Erythroblast (primary cell): ENCODE measurements around the gene SLC2A6.
"Not testable (repeated sequence)": the region's sequence is repeated elsewhere in the genome, so short reads cannot be mapped to it uniquely, and the experiment has no call there.

Experiments
- DNase-seq, 2 experiments: peaks; one replicate each; lab custom pipeline; 2025; lab: John Stamatoyannopoulos, UW
- GATA1 ChIP-seq: IDR thresholded peaks from 2 replicates; pipeline ENCODE4 v1.6.1; 2011; ENCODE audit warnings: low read depth, mild to moderate bottlenecking, control low read depth, low read length, moderate library complexity
- POLR2A ChIP-seq: IDR thresholded peaks from 2 replicates; pipeline ENCODE4 v1.6.1; 2011; ENCODE audit warnings: mild to moderate bottlenecking, low read length

The SLC2A6 gene

DNA sequence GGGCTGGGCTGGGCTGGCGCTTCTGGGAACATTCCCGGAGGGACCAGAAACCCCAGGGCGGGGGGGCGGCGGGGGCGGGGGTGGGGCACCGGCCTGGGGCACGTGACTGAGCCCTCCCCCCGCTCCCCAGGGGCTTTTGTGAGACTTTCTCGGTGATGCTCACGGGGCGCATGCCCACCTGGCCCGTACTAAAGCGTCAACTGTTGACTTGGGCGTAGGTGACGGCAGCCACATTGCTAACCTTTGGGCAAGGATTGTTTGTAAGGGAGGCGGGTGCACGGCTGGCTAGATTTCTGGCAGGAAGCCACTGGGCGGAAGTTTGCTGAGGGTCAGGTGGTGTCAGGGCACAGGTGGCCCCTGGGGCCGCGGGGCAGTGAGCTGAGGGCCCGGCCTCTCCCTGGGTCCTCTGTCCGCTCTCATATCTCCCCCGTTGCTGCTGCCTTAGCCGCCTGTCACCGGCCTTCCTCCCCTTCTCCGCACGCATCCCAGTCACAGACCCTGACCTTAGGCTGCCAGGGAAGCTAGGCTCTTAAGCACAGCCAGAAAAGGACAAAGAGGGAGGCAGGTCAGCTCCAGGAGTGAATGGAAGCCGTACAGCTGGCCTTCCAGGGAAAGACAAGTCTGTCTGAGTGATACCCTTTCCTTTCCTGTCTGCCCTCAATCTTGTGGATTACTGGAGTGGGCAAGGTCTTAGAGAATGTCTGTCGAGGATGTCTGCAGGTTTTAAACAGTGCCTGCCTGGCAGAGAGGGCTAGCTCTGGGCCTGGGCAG, 18.3 kb downstream of the SLC2A6 start:
- TF ChIP-seq GATA1 (no peak), POLR2A (no peak)
- DNase-seq: peak; percentile 26 to 39

GRCh38 chr9:133459476-133460404, 19.2 kb downstream of the SLC2A6 start, which contains the start of gene CACFD1:
Gene CACFD1, plus strand, starts transcription at chr9:133459978. Its CDS starts 89 bp downstream, at chr9:133460067.
- TF ChIP-seq POLR2A (no peak), GATA1 (no peak)
- peak; percentile 92 to 94 for DNase-seq

DNA sequence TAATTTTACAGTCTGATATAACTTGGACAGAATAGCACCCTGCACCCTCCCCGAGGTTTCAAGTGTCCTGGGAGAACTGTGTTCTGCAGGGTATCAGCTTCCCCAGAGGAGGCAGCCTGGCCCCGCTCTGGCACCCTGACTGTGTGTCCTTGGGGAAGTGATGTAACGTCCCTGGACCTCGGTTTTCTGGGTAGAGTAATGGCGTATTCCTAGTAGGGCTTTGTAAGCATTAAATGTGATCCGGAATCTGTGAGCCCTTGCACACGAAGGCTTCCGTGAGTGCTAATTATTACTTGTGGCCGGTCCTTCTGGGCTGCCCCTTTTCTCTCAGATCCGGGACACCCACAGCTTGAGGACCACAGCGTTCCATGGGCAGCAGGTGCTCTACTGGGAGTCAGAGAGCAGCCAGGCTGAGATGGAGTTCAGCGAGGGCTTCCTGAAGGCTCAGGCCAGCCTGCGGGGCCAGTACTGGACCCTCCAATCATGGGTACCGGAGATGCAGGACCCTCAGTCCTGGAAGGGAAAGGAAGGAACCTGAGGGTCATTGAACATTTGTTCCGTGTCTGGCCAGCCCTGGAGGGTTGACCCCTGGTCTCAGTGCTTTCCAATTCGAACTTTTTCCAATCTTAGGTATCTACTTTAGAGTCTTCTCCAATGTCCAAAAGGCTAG, 20.1 kb downstream of the SLC2A6 start:
- no peak for DNase-seq
- TF ChIP-seq GATA1 (no peak), POLR2A (no peak)

DNA sequence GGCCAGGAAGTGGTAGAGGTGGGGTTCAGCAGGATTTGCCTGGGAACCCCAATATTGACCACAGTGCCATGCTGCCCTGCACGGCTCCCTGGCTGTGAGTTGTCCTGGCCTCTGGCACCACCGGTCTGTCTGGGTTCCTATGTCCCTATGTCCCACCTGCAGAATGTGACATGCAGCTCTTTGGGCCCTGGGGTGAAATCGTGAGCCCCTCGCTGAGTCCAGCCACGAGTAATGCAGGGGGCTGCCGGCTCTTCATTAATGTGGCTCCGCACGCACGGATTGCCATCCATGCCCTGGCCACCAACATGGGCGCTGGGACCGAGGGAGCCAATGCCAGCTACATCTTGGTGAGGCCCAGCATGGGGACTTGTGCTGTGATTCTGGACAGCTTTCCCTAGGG, 21.2 kb downstream of the SLC2A6 start:
- TF ChIP-seq POLR2A: no peak
- TF ChIP-seq GATA1: no peak
- DNase-seq: no peak

GRCh38 chr9:133457233-133457632, 21.7 kb downstream of the SLC2A6 start:
- DNase-seq: no peak
- TF ChIP-seq POLR2A: no peak
- no peak for TF ChIP-seq GATA1

- TF ChIP-seq GATA1 (no peak), POLR2A (no peak)
- DNase-seq: peak in 1 of 2 experiments; percentile 16
Measured at GRCh38 chr9:133456409-133456808, 22.5 kb downstream of the SLC2A6 start.

- DNase-seq: no peak
- TF ChIP-seq POLR2A (no peak), GATA1 (no peak)
Measured at GRCh38 chr9:133455936-133456335, 23.0 kb downstream of the SLC2A6 start.

DNA sequence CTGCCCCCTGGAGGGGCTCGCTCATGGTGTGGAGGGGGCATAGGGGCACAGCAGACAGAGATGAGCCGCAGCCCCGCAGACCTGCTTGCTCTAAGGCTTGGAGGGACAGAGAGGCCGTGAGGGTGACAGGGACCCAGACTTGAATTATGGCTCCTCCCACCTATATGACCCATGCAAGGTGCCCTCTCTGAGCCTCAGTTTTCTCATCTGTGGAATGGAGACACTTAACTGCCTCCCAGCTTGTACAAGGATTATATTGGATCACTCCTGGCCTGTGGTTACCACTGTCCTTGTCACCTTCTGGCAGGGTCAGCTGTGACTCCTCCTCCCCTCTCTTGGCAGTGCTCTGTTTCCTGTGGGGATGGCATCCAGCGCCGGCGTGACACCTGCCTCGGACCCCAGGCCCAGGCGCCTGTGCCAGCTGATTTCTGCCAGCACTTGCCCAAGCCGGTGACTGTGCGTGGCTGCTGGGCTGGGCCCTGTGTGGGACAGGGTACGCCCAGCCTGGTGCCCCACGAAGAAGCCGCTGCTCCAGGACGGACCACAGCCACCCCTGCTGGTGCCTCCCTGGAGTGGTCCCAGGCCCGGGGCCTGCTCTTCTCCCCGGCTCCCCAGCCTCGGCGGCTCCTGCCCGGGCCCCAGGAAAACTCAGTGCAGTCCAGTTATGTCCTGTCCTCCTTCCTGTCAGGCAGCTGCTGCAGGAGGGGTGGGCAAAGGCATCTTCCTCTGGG, 23.8 kb downstream of the SLC2A6 start:
- no peak for TF ChIP-seq GATA1
- TF ChIP-seq POLR2A: no peak

GRCh38 chr9:133454325-133454724, 24.6 kb downstream of the SLC2A6 start:
- no peak for TF ChIP-seq GATA1
- TF ChIP-seq POLR2A: no peak
- DNase-seq: no peak

More for the DNA sequence above, 23.8 kb downstream of the SLC2A6 start:
- no peak for DNase-seq

DNA sequence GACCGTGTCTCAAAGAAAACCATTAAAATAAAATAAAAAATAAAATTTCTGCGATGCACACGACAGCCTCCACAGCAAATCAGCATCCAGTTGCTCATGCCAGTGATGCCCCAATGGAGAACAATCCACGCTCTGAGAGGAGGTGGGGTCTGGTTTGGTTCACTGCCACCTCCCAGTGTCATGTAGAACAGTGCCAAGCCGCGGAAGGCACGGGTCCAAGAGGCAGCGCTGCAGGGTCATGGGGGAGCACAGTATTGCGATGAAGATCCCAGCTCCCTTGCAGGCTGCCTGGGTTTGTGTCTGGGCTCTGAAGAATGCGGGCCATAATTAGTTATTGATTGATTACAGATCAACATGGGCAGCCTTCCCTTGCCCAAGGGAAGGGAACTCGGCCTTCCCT, 25.2 kb downstream of the SLC2A6 start:
- TF ChIP-seq POLR2A (no peak), GATA1 (no peak)
- no peak for DNase-seq

DNA sequence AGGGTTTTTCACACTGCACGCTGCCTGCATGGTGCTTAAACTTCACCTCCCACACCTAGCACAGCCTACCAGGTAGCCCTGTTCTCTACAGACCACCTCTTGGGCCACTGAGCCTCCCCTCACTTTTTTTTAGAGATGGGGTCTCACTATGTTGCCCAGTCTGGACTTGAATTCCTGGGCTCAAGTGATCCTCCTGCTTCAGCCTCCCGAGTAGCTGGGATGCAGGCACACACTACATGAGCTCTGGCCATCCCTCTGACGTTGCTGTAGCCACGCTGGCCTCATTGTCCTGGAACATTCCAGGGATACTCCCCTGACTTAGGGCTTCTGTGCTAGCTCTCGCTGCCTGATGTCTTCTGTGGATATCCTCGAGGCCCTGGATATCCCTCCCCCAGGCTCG, 26.3 kb downstream of the SLC2A6 start:
- no peak for DNase-seq
- TF ChIP-seq GATA1: no peak
- TF ChIP-seq POLR2A: no peak

DNA sequence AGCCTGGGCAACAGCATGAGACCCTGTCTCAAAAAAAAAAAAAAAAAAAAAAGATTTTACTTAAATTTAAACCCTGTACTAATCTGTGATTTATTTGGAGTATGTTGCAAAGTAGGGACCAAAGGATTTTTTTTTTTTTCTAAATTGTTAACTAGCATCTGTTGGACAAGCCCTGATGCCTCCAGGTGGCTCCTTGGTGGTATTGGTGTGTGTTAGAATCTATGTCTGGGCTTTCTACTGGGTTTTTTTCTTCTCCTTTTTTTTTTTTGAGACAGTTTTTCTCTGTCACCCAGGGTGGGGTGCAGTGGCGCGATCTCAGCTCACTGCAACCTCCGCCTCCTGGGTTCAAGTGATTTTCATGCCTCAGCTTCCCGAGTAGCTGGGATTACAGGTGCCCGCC, 27.0 kb downstream of the SLC2A6 start:
- not testable (repeated sequence) for DNase-seq

DNA sequence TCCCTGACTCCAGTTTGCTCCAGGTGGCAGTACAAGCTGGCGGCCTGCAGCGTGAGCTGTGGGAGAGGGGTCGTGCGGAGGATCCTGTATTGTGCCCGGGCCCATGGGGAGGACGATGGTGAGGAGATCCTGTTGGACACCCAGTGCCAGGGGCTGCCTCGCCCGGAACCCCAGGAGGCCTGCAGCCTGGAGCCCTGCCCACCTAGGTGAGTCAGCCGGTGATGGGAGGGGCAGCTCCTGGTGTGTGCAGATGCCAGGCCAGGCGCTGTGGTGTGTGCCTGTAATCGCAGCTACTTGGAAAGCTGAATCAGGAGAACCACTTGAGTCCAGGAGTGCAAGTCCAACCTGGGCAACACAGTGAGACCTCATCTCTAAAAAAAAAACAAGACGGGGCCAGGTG, 29.1 kb downstream of the SLC2A6 start:
- DNase-seq: no peak
- TF ChIP-seq POLR2A (no peak), GATA1 (no peak)

DNA sequence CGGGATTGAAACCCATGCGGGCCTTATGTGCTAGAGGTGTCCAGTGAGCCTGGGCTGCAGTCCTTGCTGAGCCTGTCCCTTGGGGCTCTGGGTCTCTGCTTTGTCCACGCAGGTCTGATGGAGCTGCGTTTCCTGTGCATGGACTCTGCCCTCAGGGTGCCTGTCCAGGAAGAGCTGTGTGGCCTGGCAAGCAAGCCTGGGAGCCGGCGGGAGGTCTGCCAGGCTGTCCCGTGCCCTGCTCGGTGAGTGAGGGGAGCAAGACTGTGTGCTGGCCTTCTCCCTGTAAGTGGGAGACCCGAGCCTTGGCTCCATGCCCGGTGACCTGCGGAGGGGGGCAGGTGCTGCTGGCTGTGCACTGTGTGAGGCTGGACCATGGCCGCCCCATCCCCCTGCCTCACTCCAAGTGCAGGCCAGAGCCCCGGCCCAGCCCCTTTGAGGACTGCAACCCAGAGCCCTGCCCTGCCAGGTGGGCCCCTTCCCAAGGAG, 30.4 kb downstream of the SLC2A6 start:
- DNase-seq: no peak
- TF ChIP-seq POLR2A (no peak), GATA1 (no peak)
